Suppressor macrophage (primary cell): ENCODE measurements around the gene JUP.

Source experiments
- DNase-seq, 4 experiments: peaks; one replicate each; pipeline ENCODE4 v3.0.0-alpha.2; 2020 to 2022

Gene JUP

GRCh38 chr17:41758601-41759000 lies 27.9 kb downstream of the JUP start:
- no peak for DNase-seq

- no peak for DNase-seq
Observed at GRCh38 chr17:41754066-41754465, 32.4 kb downstream of the JUP start.

GRCh38 chr17:41751288-41751687 lies 35.2 kb downstream of the JUP start:
- DNase-seq, result no peak

- DNase-seq, result no peak
Observed at GRCh38 chr17:41750862-41751261, 35.6 kb downstream of the JUP start.

GRCh38 chr17:41748275-41748674 lies 38.2 kb downstream of the JUP start:
- DNase-seq, result no peak

- no peak for DNase-seq
Observed at GRCh38 chr17:41741709-41742108, 44.8 kb downstream of the JUP start.

GRCh38 chr17:41740506-41740905 lies 46.0 kb downstream of the JUP start:
- DNase-seq, result no peak

GRCh38 chr17:41739661-41740352 lies 46.7 kb downstream of the JUP start:
- DNase-seq, result no peak

GRCh38 chr17:41738801-41739112 lies 47.8 kb downstream of the JUP start:
- no peak for DNase-seq

- peak; percentile 80 to 89 (median 86) for DNase-seq
Observed at GRCh38 chr17:41738077-41738800, 48.3 kb downstream of the JUP start.

- no peak for DNase-seq
Observed at GRCh38 chr17:41737680-41738023, 48.9 kb downstream of the JUP start.

- no peak for DNase-seq
Observed at GRCh38 chr17:41736983-41737679, 49.4 kb downstream of the JUP start.

GRCh38 chr17:41735744-41736143 lies 50.8 kb downstream of the JUP start:
- DNase-seq, result no peak

- no peak for DNase-seq
Observed at GRCh38 chr17:41734949-41735313, 51.6 kb downstream of the JUP start.

GRCh38 chr17:41734139-41734948 lies 52.2 kb downstream of the JUP start, which contains the start of gene HAP1:
TSS of gene HAP1 (minus strand) at chr17:41734643. CDS start at chr17:41734634, 9 bp downstream.
- peak in 2 of 4 experiments; percentile 30 to 47 for DNase-seq

GRCh38 chr17:41733348-41734138 lies 53.0 kb downstream of the JUP start:
- peak in 1 of 4 experiments; percentile 24 for DNase-seq

- DNase-seq, result no peak
Observed at GRCh38 chr17:41731836-41732235, 54.7 kb downstream of the JUP start.

- DNase-seq, result peak in 2 of 4 experiments; percentile 16 to 17
Observed at GRCh38 chr17:41730479-41730878, 56.0 kb downstream of the JUP start.

- DNase-seq, result no peak
Observed at GRCh38 chr17:41728056-41728455, 58.5 kb downstream of the JUP start.

GRCh38 chr17:41725134-41725533 lies 61.4 kb downstream of the JUP start:
- no peak for DNase-seq

GRCh38 chr17:41724476-41725050 lies 61.9 kb downstream of the JUP start:
- no peak for DNase-seq
